RWPE1 (cell line): ENCODE measurements around the gene PDCD11.

ENCODE experiments used
- CTCF ChIA-PET: fragments of 350-600 bp; sonication (Branson Sonifier 250); formaldehyde crosslinking; extraction: SDS; loops from one replicate; lab custom pipeline; 2021; lab: Yijun Ruan, JAX
- POLR2A ChIA-PET: fragments of 400-600 bp; formaldehyde crosslinking; extraction: SDS; loops from one replicate; lab custom pipeline; 2020; ENCODE audit warnings: antibody characterized with exemption; ENCODE audit not compliant: low non-redundant PET; lab: Yijun Ruan, JAX
- DNase-seq: peaks from one replicate; pipeline ENCODE4 v3.0.0; 2012; ENCODE audit warnings: low spot score
- H3K27ac ChIP-seq: fragments of 450-650 bp; 2 replicates; pipeline ENCODE4 v1.5.1; 2017
- TF ChIP-seq, protein P1 (sequence below): fragments of 450-650 bp; conservative IDR thresholded peaks from 2 replicates; pipeline ENCODE4 v1.5.1; 2017; ENCODE audit warnings: low read depth, mild to moderate bottlenecking

PDCD11 gene

DNA sequence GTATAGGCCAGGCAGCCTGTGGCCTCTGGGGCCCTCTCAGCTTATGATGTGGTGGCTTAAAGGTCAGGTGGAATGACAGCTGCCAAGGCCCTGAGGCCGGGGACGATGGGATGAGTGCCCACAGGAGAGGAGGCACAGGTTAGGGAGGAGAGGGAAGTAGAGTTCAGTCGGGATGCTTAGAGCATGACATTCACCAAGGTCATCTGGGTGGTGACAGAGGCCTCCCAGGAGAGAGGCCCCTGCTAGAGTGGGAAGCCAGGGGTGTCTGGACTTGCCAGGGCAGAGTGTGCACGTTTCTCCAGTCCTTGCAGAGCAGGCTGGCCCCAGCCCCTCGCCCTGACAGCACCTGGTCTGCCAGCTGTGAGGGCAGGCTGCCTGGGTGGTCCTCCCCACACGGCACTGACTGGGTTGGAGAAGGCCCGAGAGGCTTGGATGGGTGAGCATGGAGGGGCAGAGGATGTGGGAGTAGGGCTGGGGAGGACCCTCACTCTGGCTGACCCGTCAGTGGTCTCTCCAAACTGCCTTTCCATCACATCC lies 60.8 kb downstream of the PDCD11 start:
- no peak for DNase-seq
- H3K27ac ChIP-seq = peak overlapping the region; percentile 5; the same call in 1 of the 2 replicates
- TF ChIP-seq, protein P1, sequence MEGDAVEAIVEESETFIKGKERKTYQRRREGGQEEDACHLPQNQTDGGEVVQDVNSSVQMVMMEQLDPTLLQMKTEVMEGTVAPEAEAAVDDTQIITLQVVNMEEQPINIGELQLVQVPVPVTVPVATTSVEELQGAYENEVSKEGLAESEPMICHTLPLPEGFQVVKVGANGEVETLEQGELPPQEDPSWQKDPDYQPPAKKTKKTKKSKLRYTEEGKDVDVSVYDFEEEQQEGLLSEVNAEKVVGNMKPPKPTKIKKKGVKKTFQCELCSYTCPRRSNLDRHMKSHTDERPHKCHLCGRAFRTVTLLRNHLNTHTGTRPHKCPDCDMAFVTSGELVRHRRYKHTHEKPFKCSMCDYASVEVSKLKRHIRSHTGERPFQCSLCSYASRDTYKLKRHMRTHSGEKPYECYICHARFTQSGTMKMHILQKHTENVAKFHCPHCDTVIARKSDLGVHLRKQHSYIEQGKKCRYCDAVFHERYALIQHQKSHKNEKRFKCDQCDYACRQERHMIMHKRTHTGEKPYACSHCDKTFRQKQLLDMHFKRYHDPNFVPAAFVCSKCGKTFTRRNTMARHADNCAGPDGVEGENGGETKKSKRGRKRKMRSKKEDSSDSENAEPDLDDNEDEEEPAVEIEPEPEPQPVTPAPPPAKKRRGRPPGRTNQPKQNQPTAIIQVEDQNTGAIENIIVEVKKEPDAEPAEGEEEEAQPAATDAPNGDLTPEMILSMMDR = no peak
- ChIA-PET POLR2A (no interaction called here), CTCF (interaction anchor here (0.7 kb wide), 1 partner anchor 16 kb away, joined by 4 read pairs; no protein-coding TSS in a partner anchor)

DNA sequence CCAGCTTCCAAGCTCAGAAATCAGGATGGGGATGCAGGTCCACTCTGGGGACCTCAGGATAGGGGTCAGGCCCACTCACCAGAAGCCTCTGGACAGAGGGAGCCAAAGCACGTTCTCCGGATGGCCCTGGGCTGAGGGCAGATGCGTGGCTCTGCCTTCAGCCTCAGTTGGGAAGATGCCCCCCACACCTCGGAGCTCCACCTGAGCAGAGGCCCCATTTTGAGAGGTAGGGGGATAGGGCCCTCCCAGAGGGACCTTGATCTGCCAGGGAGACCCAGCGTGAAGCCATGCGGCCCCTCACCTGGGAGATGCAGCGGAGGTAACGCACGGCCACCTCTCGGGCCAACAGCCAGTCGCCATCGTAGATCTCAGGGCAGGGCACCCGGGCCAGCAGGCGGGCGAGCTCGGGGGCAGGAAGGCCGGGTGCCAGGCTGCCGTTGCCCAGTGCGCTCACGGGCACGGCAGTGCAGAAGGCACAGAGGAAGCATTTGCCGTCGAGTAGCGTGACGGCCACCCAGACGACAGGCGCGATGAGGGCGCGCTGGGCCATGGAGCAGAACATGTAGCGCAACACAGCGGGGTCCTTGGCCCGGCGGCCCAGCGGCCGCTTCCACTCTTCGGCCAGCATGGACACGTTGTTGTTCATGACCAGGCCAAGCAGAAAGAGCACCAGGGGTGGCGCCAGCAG lies 61.6 kb downstream of the PDCD11 start:
- ChIA-PET POLR2A (no interaction called here), CTCF (no interaction called here)
- no peak for DNase-seq
- no peak overlapping the region for H3K27ac ChIP-seq
- TF ChIP-seq, protein P1 = no peak

DNA sequence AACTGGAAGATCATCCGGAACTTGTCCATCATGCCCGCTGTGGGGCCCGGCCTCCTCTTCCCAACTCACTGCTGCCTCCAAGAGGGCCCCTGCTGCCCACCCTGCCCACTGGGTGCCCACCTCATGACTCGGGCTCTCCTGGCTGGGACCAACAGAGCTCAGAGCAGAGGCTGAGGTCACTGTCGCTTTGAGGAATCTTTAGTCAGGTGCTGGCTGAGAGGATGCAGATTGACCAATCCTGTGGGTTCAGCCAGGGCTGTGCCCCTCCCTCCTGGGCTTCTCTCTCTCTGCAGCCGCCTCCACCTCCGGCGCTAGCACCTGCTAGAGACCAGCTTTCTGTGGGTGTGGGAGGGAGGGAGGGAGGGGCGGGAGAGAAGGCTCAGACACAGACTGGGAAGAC lies 62.3 kb downstream of the PDCD11 start, which contains the start of gene CALHM1:
Gene CALHM1 (minus strand): TSS at position 181 of the 400 bp plus-strand sequence. CDS start 149 bp downstream, at position 32.
- H3K27ac ChIP-seq = no peak within 1 kb of the TSS
- CTCF ChIA-PET = interaction anchor here (0.6 kb wide), 2 partner anchors 253 to 277 kb away, joined by 3 to 4 read pairs; no protein-coding TSS in a partner anchor
- POLR2A ChIA-PET = no interaction called here
- peak; percentile 54 for DNase-seq
- TF ChIP-seq, protein P1 = no peak

DNA sequence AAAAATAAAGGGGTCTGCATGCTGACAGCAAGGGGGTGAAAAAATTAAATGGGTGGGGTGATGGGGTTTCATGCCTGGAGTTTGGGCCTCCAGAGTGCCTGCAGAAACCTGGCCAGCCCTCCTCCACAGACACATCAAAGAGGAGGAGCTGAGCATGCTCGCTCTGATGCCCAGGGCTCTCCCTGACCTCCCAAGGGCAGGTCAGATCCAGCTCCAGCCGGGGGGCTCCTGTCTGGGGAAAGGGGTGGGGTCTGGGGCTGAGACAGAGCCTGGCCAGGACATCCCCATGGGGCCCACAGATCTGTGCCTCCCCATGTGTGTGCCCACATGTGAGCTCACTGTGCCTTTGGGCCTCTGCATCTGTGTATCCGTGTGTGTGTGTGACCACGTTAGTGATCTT lies 63.2 kb downstream of the PDCD11 start:
- CTCF ChIA-PET = no interaction called here

DNA sequence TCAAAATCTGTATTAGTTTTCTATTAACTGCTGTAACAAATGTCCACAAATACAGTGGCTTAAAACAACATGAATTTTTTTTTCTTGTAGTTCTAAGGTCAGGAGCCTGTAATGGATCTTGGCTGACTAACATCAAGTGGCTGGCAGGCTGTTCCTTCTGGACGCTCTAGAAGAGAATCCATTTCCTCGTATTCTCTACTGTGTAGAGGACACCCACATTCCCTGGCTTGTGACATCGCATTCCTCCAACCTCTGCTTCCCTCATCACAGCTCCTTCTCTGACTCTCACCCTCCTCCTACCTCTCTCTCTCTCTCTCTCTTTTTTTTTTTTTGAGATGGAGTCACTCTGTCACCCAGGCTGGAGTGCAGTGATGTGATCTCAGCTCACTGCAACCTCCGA lies 67.1 kb downstream of the PDCD11 start:
- TF ChIP-seq, protein P1 = no peak
- no peak for DNase-seq
- POLR2A ChIA-PET = no interaction called here
- no peak overlapping the region for H3K27ac ChIP-seq
- CTCF ChIA-PET = interaction anchor here (0.6 kb wide), 1 partner anchor 1997 kb away, joined by 3 read pairs; no protein-coding TSS in a partner anchor

More for the DNA sequence above, 63.2 kb downstream of the PDCD11 start:
- no peak for DNase-seq
- POLR2A ChIA-PET = interaction anchor here (0.7 kb wide), 1 partner anchor 33 kb away, joined by 3 read pairs; no protein-coding TSS in a partner anchor
- H3K27ac ChIP-seq = no peak overlapping the region
- TF ChIP-seq, protein P1 = no peak

DNA sequence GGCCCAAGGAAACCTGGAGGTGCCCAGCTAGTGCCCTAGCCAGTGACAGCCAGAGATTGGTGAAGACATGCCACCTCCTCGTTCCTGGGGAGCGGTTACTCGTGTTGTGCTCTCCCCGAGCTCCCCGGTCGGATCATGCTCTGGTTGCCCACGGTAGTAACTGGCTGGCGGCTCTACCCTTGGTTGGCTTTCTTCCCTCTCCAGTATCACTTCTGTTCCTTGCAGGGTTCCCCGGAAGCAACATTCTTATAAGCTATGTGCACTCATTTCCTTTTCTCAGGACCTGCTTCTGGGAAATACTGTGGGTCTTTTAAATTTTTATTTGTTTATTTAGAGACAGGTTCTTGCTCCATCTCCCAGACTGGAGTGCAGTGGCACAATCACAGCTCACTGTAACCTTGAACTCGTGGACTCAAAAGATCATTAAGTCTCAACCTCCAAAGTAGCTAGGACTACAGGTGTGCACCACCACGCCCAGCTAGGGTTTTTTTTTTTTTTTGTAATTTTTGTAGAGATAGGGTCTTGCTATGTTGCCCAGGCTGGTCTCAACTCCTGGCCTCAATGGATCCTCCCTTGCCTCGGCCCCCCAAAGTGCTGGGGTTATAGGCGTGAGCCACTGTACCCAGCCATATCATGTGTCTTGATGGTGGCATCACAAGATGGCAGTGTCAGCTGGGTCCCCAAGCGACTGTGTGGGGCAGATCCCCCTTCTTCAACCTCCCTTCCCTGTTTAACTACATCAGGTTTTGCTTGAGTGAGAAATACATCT lies 69.2 kb downstream of the PDCD11 start:
- TF ChIP-seq, protein P1 = no peak
- no peak for DNase-seq
- CTCF ChIA-PET = interaction anchor here (0.7 kb wide), 1 partner anchor 23 kb away, joined by 3 read pairs; no protein-coding TSS in a partner anchor
- POLR2A ChIA-PET = interaction anchor here (0.7 kb wide), 1 partner anchor 99 kb away, joined by 7 read pairs; no protein-coding TSS in a partner anchor
- no peak overlapping the region for H3K27ac ChIP-seq
